Measurements from ENCODE around the gene CA10.

DNA sequence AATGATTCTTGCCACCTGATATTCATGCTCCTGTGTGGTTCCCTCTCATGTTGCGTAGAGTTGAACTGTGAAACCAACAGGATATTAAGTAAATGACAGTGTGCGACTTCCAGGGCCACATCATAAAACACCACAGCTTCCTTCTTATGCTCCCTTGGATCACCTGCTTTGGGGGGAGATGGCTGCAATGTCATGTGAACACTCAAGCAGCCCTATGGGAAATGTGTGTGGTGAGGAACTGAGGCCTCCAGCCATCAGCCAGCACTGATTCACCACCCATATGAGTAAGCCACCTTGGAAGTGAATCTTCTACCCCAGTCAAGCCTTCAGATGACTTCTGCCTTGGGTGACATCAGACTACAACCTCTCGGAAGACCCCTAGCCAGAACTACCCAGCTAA lies 470.6 kb downstream of the CA10 start:
- TF ChIP-seq, protein P1, sequence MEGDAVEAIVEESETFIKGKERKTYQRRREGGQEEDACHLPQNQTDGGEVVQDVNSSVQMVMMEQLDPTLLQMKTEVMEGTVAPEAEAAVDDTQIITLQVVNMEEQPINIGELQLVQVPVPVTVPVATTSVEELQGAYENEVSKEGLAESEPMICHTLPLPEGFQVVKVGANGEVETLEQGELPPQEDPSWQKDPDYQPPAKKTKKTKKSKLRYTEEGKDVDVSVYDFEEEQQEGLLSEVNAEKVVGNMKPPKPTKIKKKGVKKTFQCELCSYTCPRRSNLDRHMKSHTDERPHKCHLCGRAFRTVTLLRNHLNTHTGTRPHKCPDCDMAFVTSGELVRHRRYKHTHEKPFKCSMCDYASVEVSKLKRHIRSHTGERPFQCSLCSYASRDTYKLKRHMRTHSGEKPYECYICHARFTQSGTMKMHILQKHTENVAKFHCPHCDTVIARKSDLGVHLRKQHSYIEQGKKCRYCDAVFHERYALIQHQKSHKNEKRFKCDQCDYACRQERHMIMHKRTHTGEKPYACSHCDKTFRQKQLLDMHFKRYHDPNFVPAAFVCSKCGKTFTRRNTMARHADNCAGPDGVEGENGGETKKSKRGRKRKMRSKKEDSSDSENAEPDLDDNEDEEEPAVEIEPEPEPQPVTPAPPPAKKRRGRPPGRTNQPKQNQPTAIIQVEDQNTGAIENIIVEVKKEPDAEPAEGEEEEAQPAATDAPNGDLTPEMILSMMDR (IDR thresholded peaks at IDR 0.05; ENCODE audit: low read length), result no peak
- TF ChIP-seq EZH2 (IDR thresholded peaks at IDR 0.05; ENCODE audit: borderline replicate concordance, low read length), result no peak
